NCI-H2196 (cell line): ENCODE data around the gene RTKN.

Source experiments
- DNase-seq: peaks from one replicate; lab custom pipeline; 2025; ENCODE audit not compliant: unreplicated experiment; lab: John Stamatoyannopoulos, UW

RTKN gene

DNA sequence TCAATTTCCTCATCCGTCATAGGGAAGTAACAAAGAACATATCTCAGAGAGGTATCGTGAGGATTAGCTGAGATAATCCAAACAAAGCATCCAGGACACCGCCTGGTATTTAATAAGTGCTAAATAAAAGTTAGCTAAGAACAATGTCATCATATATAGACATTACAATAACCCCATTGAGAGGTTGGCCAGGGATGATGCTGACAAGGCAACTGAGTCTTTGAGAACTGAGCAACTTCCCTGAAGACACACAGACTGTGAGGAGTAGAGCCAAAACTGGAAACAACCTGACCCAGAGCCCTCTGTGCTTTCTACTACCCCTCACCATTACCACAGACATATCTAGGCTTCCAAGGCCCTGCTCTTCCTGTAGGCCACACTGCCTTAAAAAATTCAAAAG is 60.0 kb downstream of the RTKN start:
- DNase-seq, result no peak

DNA sequence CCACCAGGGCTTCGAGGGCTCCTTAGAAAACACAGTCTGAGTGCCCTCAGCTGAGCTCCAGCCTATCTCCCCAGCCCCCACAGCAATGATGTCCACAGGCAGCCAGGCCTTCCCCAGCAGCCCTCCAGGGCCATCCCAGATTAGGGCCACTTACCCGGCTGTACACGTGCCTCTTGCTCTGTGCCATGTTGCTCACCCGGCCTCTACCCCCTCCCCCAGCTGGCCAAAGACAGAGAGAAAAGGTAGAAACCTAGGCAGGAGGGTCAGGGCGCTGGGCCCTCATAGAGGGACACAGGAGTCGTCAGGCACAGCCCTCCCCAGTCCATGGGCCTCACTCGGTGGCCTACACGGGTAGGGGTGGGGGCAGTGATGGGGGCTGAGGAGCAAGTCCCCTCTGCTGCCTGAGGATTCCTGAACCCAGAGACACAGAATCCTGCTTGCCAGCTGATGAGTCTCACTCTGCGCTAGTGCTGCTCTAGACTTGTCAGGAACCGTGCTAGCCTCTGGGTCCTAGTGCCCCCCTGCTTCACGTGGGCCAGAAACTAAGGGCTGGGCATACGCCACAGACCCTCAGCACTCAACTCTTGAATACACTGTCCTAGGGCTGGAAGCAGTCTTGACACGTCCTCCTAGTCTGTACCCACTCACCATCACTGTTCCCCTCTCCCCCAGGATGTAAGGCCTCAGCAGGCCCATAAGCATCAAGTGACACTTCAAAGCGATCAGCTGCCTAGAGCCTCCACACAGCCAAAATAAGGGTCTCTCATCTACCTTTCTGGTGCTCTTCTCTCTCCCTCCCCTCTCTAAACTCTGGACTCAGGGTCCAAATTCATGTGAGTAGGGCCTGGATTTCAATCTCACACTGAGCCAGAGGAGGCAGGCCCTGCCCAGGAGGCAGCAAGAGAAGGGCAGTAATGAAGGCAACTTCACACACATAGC is 61.6 kb downstream of the RTKN start, which contains the start of gene DCTN1:
TSS of gene DCTN1 (minus strand) at position 461 of the 939 bp plus-strand sequence. CDS start at position 187, 274 bp downstream.
- peak; percentile 8 for DNase-seq

DNA sequence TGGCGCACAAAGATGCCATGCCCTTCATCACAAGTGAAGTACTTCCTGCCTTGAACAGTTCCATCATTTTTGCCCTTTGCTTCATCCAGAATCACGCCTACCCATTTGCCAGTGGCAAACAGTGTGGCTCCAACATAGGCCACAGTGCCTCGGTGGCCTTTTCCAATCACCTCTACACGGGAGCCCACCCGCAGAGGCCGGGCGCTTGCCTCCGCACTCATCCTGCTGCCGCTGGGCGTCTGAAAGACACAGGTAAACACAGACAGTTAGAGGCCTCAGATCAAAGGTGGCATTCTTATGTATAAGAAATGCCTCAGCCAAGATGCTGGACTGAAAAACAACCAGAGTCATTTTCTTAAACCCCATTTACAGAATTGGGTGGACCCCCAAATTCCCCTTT is 63.7 kb downstream of the RTKN start:
- no peak for DNase-seq

DNA sequence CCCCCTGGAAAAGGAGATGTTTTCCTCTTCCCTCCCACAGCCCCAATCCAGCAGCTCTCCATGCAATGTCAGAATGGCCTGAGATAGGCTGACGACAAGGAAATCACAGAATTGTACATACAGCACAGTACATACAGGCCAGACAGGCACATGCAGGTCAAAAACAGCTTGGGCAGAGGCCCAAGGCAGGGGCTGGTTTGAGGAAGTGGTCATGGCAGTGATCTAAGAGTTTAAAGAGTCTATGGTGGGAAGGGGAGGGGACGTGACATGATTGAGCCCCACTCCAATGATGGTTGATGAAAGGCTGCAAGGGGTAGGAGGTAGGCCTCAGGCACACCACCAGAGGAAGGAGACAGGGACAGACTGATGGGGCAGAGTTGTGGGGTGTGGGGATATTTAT is 65.9 kb downstream of the RTKN start:
- DNase-seq, result no peak
